GM21526 (cell line): ENCODE data around the gene HSD11B1.

Experiments used
- ATAC-seq: cut with Tn5 transposase; IDR thresholded peaks from one replicate; pipeline ENCODE4 v1.9.1; 2021; ENCODE audit warnings: moderate library complexity; ENCODE audit not compliant: unreplicated experiment, low FRiP score

HSD11B1 gene

DNA sequence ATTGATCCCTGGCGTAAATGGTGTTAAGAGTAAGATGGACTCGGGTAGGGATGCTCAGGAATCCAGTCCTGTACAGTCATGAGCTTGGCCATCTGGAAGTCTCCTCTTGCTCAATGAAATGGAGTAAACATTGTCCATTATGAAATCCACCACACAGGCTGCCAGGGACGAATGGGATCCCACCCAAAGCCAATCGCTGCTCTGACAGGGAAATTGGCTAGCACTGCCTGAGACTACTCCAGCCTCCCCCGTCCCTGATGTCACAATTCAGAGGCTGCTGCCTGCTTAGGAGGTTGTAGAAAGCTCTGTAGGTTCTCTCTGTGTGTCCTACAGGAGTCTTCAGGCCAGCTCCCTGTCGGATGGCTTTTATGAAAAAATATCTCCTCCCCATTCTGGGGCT is at the start of gene HSD11B1:
Gene HSD11B1 (plus strand): TSS at position 263 of the 400 bp plus-strand sequence. CDS start 97 bp downstream, at position 360.
- ATAC-seq = no peak

DNA sequence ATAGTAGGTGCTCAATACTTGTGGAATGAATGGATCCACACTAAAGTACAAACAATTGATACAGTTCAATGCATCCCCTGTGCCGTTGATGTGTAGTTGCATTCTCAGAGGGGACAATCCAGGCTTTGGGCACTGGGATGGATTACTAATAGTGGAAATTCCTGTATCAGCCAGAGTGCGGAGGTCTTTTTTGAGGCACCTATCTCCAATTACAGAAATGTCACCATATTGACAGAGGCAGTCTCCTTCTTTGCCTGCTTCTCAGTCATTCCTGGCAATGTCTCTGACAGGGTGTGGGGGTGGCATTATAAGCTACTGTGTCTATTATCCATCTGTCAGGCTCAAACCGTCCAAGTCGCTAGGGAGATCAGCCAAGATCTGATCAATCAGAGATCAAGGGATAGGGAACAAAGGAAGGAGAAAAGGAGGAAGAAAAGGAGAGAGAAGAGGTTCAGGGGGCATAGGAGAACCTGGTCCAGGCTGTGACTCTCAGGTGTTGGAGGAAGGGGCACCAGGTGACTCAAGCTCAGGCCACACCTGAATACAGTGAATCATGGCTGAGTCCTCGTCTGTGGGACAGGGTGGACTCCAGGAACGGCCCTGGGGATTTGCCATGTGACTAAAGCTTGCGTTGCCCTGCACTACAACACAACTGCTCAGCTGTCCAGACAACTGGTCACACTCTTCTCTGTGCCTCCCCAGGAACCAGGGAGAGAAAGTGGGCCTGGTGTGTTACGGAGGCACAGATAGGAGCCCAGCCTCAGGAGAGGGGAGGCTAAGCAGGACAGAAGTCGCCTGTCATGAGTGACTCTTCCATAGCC is 49.0 kb upstream of the HSD11B1 start:
- no peak for ATAC-seq

DNA sequence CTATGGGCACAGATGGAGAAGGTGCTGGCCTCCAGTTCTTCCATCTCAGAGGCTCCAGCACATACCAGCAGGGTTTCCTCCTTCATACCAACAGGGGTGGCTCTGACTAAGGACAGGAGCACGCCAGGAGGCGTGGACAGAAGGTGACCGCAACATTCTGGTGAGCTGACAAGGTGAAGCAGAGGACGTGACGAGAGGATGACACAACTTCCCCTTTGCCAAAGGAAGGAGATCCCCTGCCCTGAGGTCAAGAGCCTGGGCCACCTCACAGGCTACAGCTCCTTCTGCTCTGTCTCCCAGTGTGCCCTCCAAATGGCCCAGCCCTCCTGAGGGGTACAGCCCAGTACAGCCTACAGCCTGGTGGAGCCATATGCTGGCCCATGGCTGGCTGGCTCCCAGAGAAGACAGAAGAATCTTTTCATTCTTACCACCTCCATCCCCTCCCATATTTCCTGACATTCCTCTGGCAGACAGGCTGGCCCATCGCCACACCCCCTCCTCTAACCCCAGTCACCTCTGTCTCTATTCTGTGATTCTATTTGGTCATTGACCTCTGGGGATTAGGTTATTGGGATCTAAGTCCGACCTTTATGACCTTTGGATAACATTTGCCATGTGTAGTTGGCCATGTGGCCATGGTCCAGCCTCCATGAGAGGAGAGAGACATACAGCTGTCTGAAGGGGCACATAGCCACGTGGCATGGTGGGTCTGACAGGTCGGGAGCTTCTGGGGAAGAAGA is 47.3 kb upstream of the HSD11B1 start:
- ATAC-seq = no peak

DNA sequence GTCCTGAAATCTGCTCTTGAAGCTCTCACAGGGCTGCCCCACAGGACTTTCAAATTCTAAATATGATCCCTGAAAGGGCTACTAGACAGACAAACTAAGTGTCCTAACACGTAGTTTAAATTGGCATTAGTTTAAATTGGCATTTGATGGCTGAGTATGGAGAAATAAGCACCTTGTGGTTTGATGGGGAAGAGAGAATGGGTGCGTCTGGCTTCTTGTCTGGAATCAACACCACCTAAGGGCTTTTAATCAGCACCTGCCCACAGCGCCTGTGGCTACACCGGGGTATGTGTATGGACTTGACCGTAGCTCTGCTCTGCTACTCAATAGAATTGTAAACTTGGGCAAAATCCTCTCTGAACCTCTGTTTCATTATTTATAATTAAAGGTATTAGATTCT is 46.7 kb upstream of the HSD11B1 start:
- no peak for ATAC-seq

DNA sequence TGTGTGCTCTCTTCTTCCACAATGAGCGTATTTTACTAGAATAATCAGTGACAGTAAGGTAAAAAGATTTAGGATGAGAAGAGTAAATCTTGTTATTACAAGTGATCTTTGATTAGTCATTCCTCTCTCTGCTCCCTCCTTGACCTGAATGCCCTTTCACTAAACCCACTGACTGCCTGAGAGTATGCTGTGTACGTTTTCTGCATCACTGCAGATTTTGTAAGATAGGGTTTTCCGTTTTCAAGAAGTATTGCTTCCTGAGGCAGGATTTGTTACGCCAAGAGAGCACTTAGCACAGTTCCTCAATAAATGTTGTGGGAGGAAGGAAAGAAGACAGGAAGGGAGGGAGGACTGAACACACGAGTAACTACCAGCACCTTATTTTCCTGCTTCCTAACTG is 44.7 kb upstream of the HSD11B1 start:
- no peak for ATAC-seq

DNA sequence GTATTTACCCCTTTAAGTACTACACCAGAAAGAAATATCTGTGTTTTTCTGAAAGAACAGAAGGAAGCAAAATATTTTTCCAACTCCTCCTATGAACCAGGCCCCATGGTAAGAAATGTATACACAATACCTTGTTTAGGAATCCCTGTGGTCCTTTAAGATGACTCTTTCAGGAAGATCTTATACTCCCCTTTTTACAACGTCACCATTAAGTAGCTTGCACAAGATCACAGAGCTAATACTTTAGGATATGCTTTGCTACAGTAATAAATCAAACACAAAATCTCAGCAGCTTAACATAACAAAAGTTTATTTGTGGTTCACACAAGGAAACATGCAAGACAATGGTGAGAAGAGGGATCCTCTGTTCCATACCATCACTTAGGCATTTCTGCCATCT is 43.6 kb upstream of the HSD11B1 start:
- ATAC-seq = no peak

DNA sequence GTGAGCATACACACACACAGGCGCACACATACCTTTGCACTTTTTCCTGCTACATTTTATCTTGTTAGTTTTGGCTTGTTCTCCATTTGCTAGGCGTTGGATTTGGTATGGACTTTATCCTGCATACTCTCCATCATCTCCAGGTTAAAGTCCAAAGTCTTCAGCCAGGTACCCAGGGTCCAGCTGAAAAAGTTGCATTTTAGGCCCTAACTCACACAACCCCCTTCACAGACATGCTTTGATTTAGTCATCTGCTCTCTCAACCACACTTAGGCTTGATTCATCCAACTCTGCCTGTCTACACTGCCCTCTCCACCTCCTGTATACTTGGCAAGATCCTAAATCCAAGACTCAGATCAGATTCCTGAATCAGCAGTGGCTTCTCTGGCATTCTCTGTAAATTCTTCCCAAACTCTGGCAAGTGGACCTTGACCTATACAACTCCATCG is 41.7 kb upstream of the HSD11B1 start:
- ATAC-seq = no peak

DNA sequence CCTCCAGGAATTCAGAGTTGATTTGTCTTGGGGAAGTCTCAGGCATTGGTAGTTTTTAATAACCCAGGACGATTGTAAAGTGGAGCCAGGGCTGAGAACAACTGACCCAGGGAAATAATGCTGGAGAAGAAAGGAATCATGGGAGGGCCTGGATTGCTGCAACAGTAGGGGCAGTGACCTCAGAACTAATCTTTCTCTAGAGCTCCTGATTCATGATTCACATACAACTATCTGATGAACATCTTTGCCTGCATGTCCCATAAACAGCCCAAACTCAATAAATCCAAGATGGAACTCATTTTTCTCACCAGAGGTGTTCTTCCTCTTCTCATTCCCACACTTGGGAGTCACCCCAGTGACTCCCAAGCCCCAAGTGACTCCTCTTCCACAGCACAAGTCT is 37.5 kb upstream of the HSD11B1 start:
- ATAC-seq = no peak

DNA sequence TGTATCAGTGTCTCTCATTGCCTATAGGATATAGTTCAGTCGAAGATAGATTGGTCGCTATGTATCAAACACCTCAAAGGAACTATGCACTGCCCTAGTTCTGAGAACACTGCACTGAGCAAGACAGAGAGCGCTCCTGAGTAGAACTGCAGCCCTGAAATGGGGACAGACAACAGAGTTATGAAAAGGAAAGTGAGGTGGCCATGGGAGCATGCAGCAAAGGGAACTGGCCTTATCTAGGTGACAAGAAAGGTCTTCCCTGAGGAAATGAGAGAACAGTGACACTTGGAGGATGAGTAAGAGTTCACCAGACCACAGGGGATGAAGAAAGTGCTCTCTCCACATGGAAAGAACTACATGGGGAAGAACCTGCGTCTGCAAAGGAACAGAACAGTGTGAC is 36.9 kb upstream of the HSD11B1 start:
- ATAC-seq = no peak

DNA sequence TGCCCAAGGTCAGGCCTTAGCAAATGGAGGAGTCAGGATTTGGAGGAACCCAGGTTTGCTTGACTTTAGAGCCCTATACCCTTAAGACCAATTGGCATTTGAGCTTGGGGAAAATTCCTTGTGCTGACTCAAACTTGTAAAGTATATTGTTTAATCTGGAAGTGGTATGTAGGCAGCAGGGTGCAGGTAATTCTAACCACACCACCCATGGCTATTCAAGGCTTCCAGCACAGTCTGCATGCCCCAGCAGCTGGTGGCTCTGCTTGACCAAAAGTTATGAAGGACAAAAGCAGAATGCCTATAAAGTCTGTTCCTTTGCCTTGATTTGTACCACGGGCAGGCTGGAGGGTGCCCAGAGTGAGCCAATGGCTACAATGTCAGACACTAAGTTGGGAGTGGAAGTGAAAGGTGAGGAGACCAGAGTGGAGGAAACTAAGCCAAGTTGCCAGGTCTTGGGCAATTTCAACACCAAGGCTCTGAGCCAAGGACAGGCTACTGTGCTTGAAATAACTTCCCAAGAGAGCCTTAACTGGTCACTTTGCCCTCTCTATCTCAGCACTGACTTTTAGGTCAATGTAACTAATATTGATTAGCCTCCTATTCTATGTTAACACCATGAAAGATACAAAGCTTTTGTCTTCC is 34.1 kb upstream of the HSD11B1 start:
- ATAC-seq = no peak

DNA sequence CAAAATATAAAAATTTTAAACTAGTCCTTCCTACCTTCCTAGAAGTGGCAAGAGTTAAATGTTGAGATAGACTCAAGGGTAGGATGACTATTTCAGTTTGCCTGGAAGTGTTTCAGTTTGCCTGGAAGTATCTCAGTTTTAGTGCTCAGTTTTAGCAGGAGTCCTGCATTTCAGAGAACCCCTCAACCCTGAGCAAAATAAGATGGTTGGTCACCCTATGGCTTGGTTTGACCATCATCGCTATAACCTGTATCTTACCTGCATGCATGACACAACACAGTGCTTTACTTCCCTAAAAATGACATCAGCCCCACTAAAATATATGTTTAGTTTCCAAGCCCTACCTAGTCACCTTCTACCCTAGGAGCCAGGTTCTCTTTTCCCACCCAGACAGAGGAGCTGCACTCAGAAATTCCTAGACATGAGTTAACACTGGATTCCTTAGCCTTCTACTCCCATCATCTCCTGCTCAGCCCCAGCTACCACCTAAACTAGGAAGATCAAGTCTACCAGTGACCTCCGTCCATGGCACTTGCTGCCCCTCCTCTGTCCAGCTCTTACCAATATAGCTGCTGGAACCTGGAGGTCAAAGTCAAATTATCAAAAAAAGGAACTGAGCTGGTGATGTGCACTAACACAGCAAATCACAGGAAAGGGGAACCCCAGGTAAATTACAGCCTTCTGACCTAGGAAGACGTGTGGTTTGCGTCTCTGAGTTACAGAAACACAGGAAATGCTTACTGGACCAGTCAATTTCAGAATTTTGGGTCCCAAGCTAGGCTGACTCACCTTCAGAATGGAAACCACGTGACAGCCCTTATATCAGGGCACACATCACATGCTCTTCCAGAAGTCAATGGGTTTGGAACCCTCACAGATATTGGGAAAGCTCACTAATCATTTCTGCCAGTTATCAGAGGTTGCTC is 31.7 kb upstream of the HSD11B1 start:
- peak; percentile 88 for ATAC-seq

DNA sequence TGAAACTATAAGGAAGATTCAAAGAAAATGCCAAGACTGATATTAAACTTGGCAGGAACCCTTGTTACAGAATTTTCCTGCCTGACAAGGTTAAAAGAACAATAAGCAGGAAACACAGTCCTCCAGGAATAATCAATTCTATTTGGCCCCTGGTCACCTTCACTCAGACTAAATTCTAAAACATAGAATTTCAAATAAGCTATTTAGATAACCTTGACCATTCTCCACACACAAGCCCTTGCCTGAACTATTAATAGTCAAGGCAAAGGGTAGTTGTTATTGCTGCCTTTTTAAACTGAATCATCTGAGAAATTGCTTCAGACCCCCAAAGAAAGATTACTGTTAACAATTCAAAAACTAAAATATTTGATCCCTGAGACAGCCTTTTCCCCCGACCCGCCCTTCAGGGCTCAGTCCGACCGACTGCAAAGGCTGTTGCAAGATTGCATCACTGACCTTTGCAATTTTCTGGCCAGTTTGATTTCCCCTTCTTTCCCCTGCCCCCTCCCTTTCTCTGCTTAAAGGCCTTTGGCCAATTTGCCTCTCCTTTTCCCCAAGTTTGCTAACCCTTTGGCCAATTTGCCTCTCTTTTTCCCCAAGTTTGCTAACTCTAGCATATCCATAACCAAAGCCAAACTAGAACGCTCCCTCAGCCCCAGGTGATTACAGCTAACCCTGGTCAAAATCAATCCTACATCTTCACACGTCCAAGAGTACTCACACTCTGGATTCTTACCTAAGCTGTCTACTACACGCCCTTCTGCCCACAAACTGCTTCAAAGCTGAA is 30.8 kb upstream of the HSD11B1 start:
- ATAC-seq = no peak

DNA sequence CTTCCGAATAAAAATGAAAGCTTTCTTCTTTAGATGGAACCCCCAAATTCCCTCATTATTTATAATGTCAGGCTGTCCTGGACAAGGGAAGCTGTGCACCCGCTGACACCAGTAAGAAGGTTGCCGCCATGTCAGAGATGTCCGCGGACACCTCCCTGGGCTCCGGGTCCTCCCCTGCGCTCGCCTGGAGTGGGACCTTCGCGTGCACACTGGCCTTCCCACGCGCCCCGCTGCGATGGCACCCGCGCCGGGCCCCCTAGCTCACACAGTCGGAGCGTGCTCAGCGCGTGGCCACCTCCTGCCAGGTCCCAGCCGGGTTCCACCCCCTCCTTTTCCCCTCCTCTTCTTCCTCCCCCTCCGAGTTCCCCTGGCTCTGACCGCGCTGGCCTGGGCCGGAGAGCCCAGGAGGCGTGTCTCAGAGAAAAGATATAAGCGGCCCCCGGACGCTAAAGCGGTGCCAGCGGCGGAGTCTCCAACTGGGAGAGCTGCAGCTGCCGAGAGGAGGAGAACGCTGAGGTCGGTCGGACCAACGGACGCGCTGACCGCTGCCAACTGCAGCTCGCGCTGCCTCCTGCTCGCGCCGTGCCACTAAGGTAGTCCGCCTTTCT is 29.6 kb upstream of the HSD11B1 start, which contains the start of gene G0S2:
Gene G0S2 (plus strand): TSS at position 456 of the 608 bp plus-strand sequence. CDS start 273 bp downstream, outside the sequence.
- ATAC-seq = no peak

DNA sequence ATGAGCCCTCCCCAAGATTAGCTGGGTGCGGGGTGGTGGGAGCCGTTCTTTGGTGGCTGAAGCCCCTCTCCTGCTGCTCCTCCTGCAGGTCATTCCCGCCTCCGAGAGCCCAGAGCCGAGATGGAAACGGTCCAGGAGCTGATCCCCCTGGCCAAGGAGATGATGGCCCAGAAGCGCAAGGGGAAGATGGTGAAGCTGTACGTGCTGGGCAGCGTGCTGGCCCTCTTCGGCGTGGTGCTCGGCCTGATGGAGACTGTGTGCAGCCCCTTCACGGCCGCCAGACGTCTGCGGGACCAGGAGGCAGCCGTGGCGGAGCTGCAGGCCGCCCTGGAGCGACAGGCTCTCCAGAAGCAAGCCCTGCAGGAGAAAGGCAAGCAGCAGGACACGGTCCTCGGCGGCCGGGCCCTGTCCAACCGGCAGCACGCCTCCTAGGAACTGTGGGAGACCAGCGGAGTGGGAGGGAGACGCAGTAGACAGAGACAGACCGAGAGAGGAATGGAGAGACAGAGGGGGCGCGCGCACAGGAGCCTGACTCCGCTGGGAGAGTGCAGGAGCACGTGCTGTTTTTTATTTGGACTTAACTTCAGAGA is 29.0 kb upstream of the HSD11B1 start:
- ATAC-seq = no peak

DNA sequence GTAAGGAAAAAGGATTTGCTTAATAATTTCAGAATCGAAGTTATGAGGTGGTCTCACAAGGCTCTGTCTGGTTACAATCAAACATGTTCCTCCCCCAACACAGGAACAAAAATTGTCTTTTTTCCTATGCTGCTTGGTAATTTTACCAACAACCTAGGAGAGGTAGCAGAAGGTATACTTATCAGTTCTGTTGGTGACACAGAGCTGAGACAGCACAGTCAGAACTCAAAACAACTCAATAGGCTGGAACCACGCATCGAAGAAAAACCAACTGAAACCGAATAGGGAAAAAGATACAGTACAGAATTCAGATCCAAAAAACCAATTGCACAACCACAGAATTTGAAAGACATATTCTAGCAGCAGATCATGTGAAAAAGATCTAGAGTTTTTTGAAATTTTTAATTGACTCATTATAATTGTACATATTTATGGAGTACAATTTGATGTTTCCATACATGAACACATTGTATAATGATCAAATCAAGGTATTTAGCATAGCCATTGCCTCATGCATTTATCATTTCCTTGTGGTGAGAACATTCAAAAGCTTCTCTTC is 25.6 kb upstream of the HSD11B1 start:
- ATAC-seq = no peak

DNA sequence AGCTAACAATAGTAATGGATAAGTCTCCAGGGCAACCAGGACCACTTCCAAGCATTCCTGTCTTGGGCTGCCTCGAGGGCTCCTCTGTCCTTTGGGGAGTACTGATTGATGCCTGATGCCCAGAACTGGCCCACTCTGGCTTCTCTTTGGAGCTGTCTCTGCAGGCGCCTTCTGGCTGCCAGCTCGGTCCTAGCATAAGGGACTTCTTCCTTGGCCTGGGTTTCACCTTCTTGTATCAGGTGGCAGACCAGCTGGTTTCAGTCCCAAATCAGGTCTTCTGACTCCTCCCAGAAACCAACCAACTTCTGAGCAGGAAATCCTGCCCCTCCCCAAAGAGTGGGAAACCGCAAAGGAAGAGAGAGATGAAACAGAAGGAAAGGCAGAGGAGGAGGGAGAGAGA is 18.8 kb upstream of the HSD11B1 start:
- no peak for ATAC-seq

DNA sequence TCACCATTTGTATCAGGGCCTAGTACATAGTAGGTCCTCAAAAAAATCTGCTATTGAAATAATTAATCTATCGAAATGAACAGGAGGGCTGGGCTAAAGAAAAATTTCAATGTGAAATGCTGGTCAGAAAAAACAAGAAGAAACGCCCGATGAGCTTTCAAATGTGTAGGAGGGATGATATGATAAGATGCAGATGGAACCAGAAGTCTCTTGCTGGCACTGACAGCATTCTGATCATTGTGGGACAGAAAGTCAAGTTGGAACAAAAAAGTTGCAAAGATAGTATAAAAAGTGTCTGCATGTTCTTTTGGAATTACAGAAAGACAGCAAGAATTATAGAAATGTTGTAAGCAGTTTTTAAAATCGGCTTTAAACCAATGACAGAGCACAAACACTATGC is 18.3 kb upstream of the HSD11B1 start:
- ATAC-seq = no peak

DNA sequence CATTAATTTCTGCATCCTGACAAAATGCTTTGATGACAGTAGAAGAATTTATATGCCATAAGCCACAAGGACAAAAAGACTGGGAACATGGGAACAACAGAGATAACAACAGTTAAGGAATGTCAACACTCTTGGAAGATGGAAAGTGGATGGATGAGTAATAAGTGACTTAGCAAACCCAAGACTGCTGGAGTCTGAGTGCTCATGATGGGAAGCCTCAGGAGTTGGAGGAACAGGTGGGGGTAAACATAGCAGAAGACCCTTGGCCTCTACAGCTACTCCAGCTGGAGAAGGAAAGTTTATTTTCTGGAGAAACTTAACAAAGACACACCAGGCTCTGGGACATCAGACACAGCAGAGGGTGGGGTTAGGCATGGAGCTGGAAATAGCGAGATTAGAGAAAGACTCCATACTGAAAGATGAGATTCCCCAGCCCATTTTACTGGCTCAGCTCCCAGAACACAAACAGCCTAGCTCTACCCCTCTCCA is 15.9 kb upstream of the HSD11B1 start:
- no peak for ATAC-seq
